Neural progenitor cell (in vitro differentiated cells): ENCODE results near the gene MRPS22. TPM values are rescaled to one million over a fixed set of nuclear protein-coding genes. Genes with fewer than 3 reads are reported as not detected.
A peak's percentile ranks its signal among the peaks of the same experiment; 100 is the strongest.
"Not testable (repeated sequence)": the region's sequence is repeated elsewhere in the genome, so short reads cannot be mapped to it uniquely, and the experiment has no call there.

Source experiments
- DNase-seq: peaks from one replicate; pipeline ENCODE4 v3.0.0-alpha.2; 2016; ENCODE audit warnings: low spot score
- H2AFZ ChIP-seq: fragments of 200-600 bp; sonication (generic); replicated peaks from 2 replicates; pipeline ENCODE4 v1.6.1; 2016; ENCODE audit warnings: antibody characterized with exemption
- H3F3A ChIP-seq: fragments of 200-600 bp; sonication (generic); 2 replicates; pipeline ENCODE4 v1.6.1; 2016; ENCODE audit warnings: antibody characterized with exemption, low read depth
- H3K27ac ChIP-seq: fragments of 200-600 bp; sonication (generic); 2 replicates; pipeline ENCODE4 v1.5.1; 2016; ENCODE audit warnings: mild to moderate bottlenecking
- H3K27me3 ChIP-seq: fragments of 200-600 bp; sonication (generic); 2 replicates; pipeline ENCODE4 v1.6.1; 2016; ENCODE audit warnings: mild to moderate bottlenecking, moderate library complexity
- H3K36me3 ChIP-seq: fragments of 200-600 bp; sonication (generic); 2 replicates; pipeline ENCODE4 v1.5.1; 2016
- H3K4me1 ChIP-seq: fragments of 200-600 bp; sonication (generic); 2 replicates; pipeline ENCODE4 v1.6.1; 2016; ENCODE audit warnings: mixed run types
- H3K4me2 ChIP-seq: fragments of 200-600 bp; sonication (generic); 2 replicates; pipeline ENCODE4 v1.6.1; 2016
- H3K4me3 ChIP-seq: fragments of 200-600 bp; sonication (generic); 2 replicates; pipeline ENCODE4 v1.5.1; 2016
- H3K79me2 ChIP-seq: fragments of 200-600 bp; sonication (generic); 2 replicates; pipeline ENCODE4 v1.6.1; 2016; ENCODE audit warnings: low read depth
- H3K9ac ChIP-seq: fragments of 200-600 bp; sonication (generic); 2 replicates; pipeline ENCODE4 v1.6.1; 2016
- H3K9me3 ChIP-seq: fragments of 200-600 bp; sonication (generic); 2 replicates; pipeline ENCODE4 v1.5.1; 2016; ENCODE audit warnings: low read depth
- H4K20me1 ChIP-seq: fragments of 200-600 bp; sonication (generic); 2 replicates; pipeline ENCODE4 v1.6.1; 2016; ENCODE audit warnings: low read depth
- H3K27ac Mint-ChIP-seq: 3 replicates; pipeline ENCODE4 v1.8.0; 2021; ENCODE audit warnings: mixed read lengths
- H3K27me3 Mint-ChIP-seq: 2 replicates; pipeline ENCODE4 v1.8.0; 2022; ENCODE audit warnings: low read depth, mild to moderate bottlenecking, inconsistent platforms, moderate library complexity, mixed read lengths; ENCODE audit not compliant: insufficient read depth
- H3K36me3 Mint-ChIP-seq: 3 replicates; pipeline ENCODE4 v1.8.0; 2021; ENCODE audit warnings: mixed read lengths
- H3K4me1 Mint-ChIP-seq: 3 replicates; pipeline ENCODE4 v1.8.0; 2021; ENCODE audit warnings: mixed read lengths
- H3K4me3 Mint-ChIP-seq: 3 replicates; pipeline ENCODE4 v1.8.0; 2021; ENCODE audit warnings: mild to moderate bottlenecking, moderate library complexity, mixed read lengths
- H3K9me3 Mint-ChIP-seq: 3 replicates; pipeline ENCODE4 v1.8.0; 2020; ENCODE audit warnings: mixed read lengths
- EZH2 ChIP-seq: fragments of 200-600 bp; sonication (generic); IDR thresholded peaks from 2 replicates; pipeline ENCODE4 v1.6.1; 2017; ENCODE audit warnings: antibody characterized with exemption, mild to moderate bottlenecking, moderate library complexity
- EZH2phosphoT487 ChIP-seq: fragments of 200-600 bp; sonication (generic); IDR thresholded peaks from 2 replicates; pipeline ENCODE4 v1.6.1; 2017; ENCODE audit warnings: antibody characterized with exemption
- small RNA-seq: library from RNA; depleted of rRNA; stranded (forward); fragments of <200 nt; gene quantifications from one replicate; pipeline ENCODE3, GENCODE V24; 2015
- total RNA-seq: library from RNA; depleted of rRNA; stranded (reverse); fragments of >200 nt; gene quantifications from 2 replicates; pipeline ENCODE4 v1.2.3, GENCODE V29; 2015; ENCODE audit warnings: low replicate concordance
- TF ChIP-seq, protein P1 (sequence below): fragments of 200-600 bp; sonication (generic); IDR thresholded peaks from 2 replicates; pipeline ENCODE4 v1.5.1; 2017; ENCODE audit warnings: antibody characterized with exemption, mild to moderate bottlenecking

The MRPS22 gene
- total RNA-seq, 1 donor from 2014 or later: 85.8 TPM

- DNase-seq: no peak
- Histone ChIP-seq H3K79me2 (peaks cover 15% of the 10 kb centered on the region), H3K9me3 (no peaks in the 10 kb centered on the region), H3K4me1 (no peaks in the 10 kb centered on the region), H3K27ac (no peak overlapping the region), H3K27me3 (no peaks in the 10 kb centered on the region), H3K4me3 (no peak overlapping the region), H4K20me1 (no peaks in the 10 kb centered on the region), H3F3A (peaks cover 11% of the 10 kb centered on the region), H2AFZ (no peak overlapping the region), H3K4me2 (no peak overlapping the region), H3K36me3 (no peaks in the 10 kb centered on the region), H3K9ac (no peak overlapping the region)
- Mint-ChIP-seq H3K27me3 (peaks cover 2% of the 10 kb centered on the region), H3K36me3 (peaks cover 7% of the 10 kb centered on the region), H3K27ac (no peak overlapping the region), H3K9me3 (no peaks in the 10 kb centered on the region), H3K4me3 (no peak overlapping the region), H3K4me1 (peaks cover 17% of the 10 kb centered on the region)
- TF ChIP-seq, protein P1, sequence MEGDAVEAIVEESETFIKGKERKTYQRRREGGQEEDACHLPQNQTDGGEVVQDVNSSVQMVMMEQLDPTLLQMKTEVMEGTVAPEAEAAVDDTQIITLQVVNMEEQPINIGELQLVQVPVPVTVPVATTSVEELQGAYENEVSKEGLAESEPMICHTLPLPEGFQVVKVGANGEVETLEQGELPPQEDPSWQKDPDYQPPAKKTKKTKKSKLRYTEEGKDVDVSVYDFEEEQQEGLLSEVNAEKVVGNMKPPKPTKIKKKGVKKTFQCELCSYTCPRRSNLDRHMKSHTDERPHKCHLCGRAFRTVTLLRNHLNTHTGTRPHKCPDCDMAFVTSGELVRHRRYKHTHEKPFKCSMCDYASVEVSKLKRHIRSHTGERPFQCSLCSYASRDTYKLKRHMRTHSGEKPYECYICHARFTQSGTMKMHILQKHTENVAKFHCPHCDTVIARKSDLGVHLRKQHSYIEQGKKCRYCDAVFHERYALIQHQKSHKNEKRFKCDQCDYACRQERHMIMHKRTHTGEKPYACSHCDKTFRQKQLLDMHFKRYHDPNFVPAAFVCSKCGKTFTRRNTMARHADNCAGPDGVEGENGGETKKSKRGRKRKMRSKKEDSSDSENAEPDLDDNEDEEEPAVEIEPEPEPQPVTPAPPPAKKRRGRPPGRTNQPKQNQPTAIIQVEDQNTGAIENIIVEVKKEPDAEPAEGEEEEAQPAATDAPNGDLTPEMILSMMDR: no peak
- no peak for TF ChIP-seq EZH2
- TF ChIP-seq EZH2phosphoT487: no peak
Measured at GRCh38 chr3:139394116-139394515, 50.3 kb downstream of the MRPS22 start.

- no peaks in the 10 kb centered on the region for H3K27me3 ChIP-seq
- TF ChIP-seq, protein P1: no peak
- TF ChIP-seq EZH2phosphoT487: no peak
- no peak for TF ChIP-seq EZH2
Measured at GRCh38 chr3:139396707-139397106, 52.9 kb downstream of the MRPS22 start.

GRCh38 chr3:139401155-139401554 lies 57.3 kb downstream of the MRPS22 start:
- not testable (repeated sequence) for H3K9ac ChIP-seq, H3K27ac ChIP-seq, H2AFZ ChIP-seq, H3K4me3 ChIP-seq, H3K4me1 Mint-ChIP-seq, H3K4me3 Mint-ChIP-seq, H3K4me1 ChIP-seq, H3K4me2 ChIP-seq, H3K27ac Mint-ChIP-seq, H4K20me1 ChIP-seq, H3K36me3 ChIP-seq, H3K27me3 Mint-ChIP-seq, H3K27me3 ChIP-seq, DNase-seq, H3F3A ChIP-seq, H3K79me2 ChIP-seq
- peaks cover 46% of the 10 kb centered on the region for H3K9me3 Mint-ChIP-seq
- H3K9me3 ChIP-seq: peaks cover 11% of the 10 kb centered on the region
- H3K36me3 Mint-ChIP-seq: peaks cover 50% of the 10 kb centered on the region

More at GRCh38 chr3:139396707-139397106, 52.9 kb downstream of the MRPS22 start:
- Histone ChIP-seq H3K4me1 (no peaks in the 10 kb centered on the region), H2AFZ (no peak overlapping the region), H3K27ac (no peak overlapping the region), H3K36me3 (no peaks in the 10 kb centered on the region), H4K20me1 (no peaks in the 10 kb centered on the region), H3K9ac (peak overlapping the region; percentile 8), H3K4me3 (no peak overlapping the region), H3K79me2 (no peaks in the 10 kb centered on the region), H3F3A (no peaks in the 10 kb centered on the region), H3K9me3 (no peaks in the 10 kb centered on the region), H3K4me2 (no peak overlapping the region)
- DNase-seq: no peak
- Mint-ChIP-seq H3K4me3 (no peak overlapping the region), H3K4me1 (peaks cover 1% of the 10 kb centered on the region), H3K9me3 (peaks cover 11% of the 10 kb centered on the region), H3K27me3 (no peaks in the 10 kb centered on the region), H3K36me3 (peaks cover 17% of the 10 kb centered on the region), H3K27ac (no peak overlapping the region)

Small RNAs within 50 kb of the gene (small RNA-seq; reads per million reads assigned to genes)
- gene RF00026: not detected

Other genes with a start within 250 kb of the MRPS22 start
- 72.6 and 86.1 TPM in 2 replicates for gene COPB2, start 45.6 kb downstream of the MRPS22 start, total RNA-seq
- gene RBP2, start 132.5 kb downstream of the MRPS22 start, total RNA-seq: not detected in 2 replicates
- gene RBP1, start 195.7 kb downstream of the MRPS22 start, total RNA-seq: 4.0 and 11.5 TPM in 2 replicates